ENCODE results near the gene SAPCD2.

SAPCD2 gene

GRCh38 chr9:137107312-137107921 lies 37.1 kb upstream of the SAPCD2 start:
- POLR2A ChIA-PET, result interaction anchor here (1.1 to 1.6 kb wide), 2 partner anchors 21 to 115 kb away, joined by 3 to 4 read pairs; partner anchors contain the start of genes MAN1B1 and RNF208
- TF ChIP-seq HDGF (IDR thresholded peaks at IDR 0.05; ENCODE audit: borderline replicate concordance) (no peak), ZNF384 (IDR thresholded peaks at IDR 0.05) (no peak), FOXA1 (IDR thresholded peaks at IDR 0.05) (no peak), PKNOX1 (IDR thresholded peaks at IDR 0.05) (no peak), TARDBP (IDR thresholded peaks at IDR 0.05) (no peak), CTBP1 (IDR thresholded peaks at IDR 0.05; ENCODE audit: borderline replicate concordance) (no peak), L3MBTL2 (conservative IDR thresholded peaks at IDR 0.05) (no peak), NFRKB (IDR thresholded peaks at IDR 0.05) (no peak), ELF4 (IDR thresholded peaks at IDR 0.05) (no peak), LEF1 (IDR thresholded peaks at IDR 0.05; ENCODE audit: borderline replicate concordance) (no peak), ARNT (IDR thresholded peaks at IDR 0.05) (no peak), BHLHE40 (IDR thresholded peaks at IDR 0.05; ENCODE audit: borderline replicate concordance) (no peak), SP1 (IDR thresholded peaks at IDR 0.05) (no peak), FOXK2 (IDR thresholded peaks at IDR 0.05) (no peak), FOXM1 (IDR thresholded peaks at IDR 0.05; ENCODE audit: borderline replicate concordance) (no peak)
- no peak for DNase-seq (ENCODE audit: extremely low spot score)
- CTCF ChIA-PET, result no interaction called here

GRCh38 chr9:137106662-137107250 lies 36.4 kb upstream of the SAPCD2 start:
- ChIA-PET CTCF (no interaction called here), POLR2A (interaction anchor here (1.1 to 1.6 kb wide), 2 partner anchors 20 to 116 kb away, joined by 3 to 4 read pairs; partner anchors contain the start of genes MAN1B1 and RNF208)
- DNase-seq (ENCODE audit: extremely low spot score), result no peak
- TF ChIP-seq TARDBP (IDR thresholded peaks at IDR 0.05), result no peak
- TF ChIP-seq ZNF384 (IDR thresholded peaks at IDR 0.05), result no peak
- no peak for TF ChIP-seq PKNOX1 (IDR thresholded peaks at IDR 0.05)
- no peak for TF ChIP-seq NFRKB (IDR thresholded peaks at IDR 0.05)
- TF ChIP-seq FOXM1 (IDR thresholded peaks at IDR 0.05; ENCODE audit: borderline replicate concordance), result no peak
- TF ChIP-seq SUZ12 (IDR thresholded peaks at IDR 0.05), result no peak
- no peak for TF ChIP-seq L3MBTL2 (conservative IDR thresholded peaks at IDR 0.05)
- no peak for TF ChIP-seq BHLHE40 (IDR thresholded peaks at IDR 0.05; ENCODE audit: borderline replicate concordance)
- TF ChIP-seq SP1 (IDR thresholded peaks at IDR 0.05), result no peak
- no peak for TF ChIP-seq FOXA1 (IDR thresholded peaks at IDR 0.05)
- no peak for TF ChIP-seq LEF1 (IDR thresholded peaks at IDR 0.05; ENCODE audit: borderline replicate concordance)
- no peak for TF ChIP-seq ARNT (IDR thresholded peaks at IDR 0.05)
- TF ChIP-seq FOXK2 (IDR thresholded peaks at IDR 0.05), result no peak

- POLR2A ChIA-PET, result interaction anchor here (1.4 kb wide), 1 partner anchor 19 kb away, joined by 4 read pairs; the partner anchor contains the start of gene MAN1B1
These were observed 35.7 kb upstream of the SAPCD2 start for GRCh38 chr9:137105814-137106661.

GRCh38 chr9:137103206-137103999 lies 33.0 kb upstream of the SAPCD2 start:
- ChIA-PET CTCF (interaction anchor here (0.6 kb wide), 1 partner anchor 72 kb away, joined by 4 read pairs; no protein-coding TSS in a partner anchor), POLR2A (no interaction called here)
- TF ChIP-seq ELF4 (IDR thresholded peaks at IDR 0.05) (no peak), CTBP1 (IDR thresholded peaks at IDR 0.05; ENCODE audit: borderline replicate concordance) (no peak), ZNF384 (IDR thresholded peaks at IDR 0.05) (no peak), HDGF (IDR thresholded peaks at IDR 0.05; ENCODE audit: borderline replicate concordance) (no peak), BHLHE40 (IDR thresholded peaks at IDR 0.05; ENCODE audit: borderline replicate concordance) (no peak), SUZ12 (IDR thresholded peaks at IDR 0.05) (no peak), FOXM1 (IDR thresholded peaks at IDR 0.05; ENCODE audit: borderline replicate concordance) (no peak), LEF1 (IDR thresholded peaks at IDR 0.05; ENCODE audit: borderline replicate concordance) (no peak), ARNT (IDR thresholded peaks at IDR 0.05) (no peak), TARDBP (IDR thresholded peaks at IDR 0.05) (no peak), PKNOX1 (IDR thresholded peaks at IDR 0.05) (no peak), NFRKB (IDR thresholded peaks at IDR 0.05) (no peak), L3MBTL2 (conservative IDR thresholded peaks at IDR 0.05) (no peak), FOXK2 (IDR thresholded peaks at IDR 0.05) (no peak), FOXA1 (IDR thresholded peaks at IDR 0.05) (no peak), SP1 (IDR thresholded peaks at IDR 0.05) (no peak)
- DNase-seq (ENCODE audit: extremely low spot score), result no peak

More at GRCh38 chr9:137105814-137106661, 35.7 kb upstream of the SAPCD2 start:
- TF ChIP-seq TARDBP (IDR thresholded peaks at IDR 0.05), result no peak
- no peak for TF ChIP-seq CTBP1 (IDR thresholded peaks at IDR 0.05; ENCODE audit: borderline replicate concordance)
- TF ChIP-seq FOXM1 (IDR thresholded peaks at IDR 0.05; ENCODE audit: borderline replicate concordance), result no peak
- no peak for TF ChIP-seq HDGF (IDR thresholded peaks at IDR 0.05; ENCODE audit: borderline replicate concordance)
- no peak for TF ChIP-seq LEF1 (IDR thresholded peaks at IDR 0.05; ENCODE audit: borderline replicate concordance)
- TF ChIP-seq L3MBTL2 (conservative IDR thresholded peaks at IDR 0.05), result no peak
- TF ChIP-seq BHLHE40 (IDR thresholded peaks at IDR 0.05; ENCODE audit: borderline replicate concordance), result no peak
- TF ChIP-seq SUZ12 (IDR thresholded peaks at IDR 0.05), result no peak
- TF ChIP-seq PKNOX1 (IDR thresholded peaks at IDR 0.05), result no peak
- TF ChIP-seq ZNF384 (IDR thresholded peaks at IDR 0.05), result no peak
- no peak for TF ChIP-seq NFRKB (IDR thresholded peaks at IDR 0.05)
- TF ChIP-seq SP1 (IDR thresholded peaks at IDR 0.05), result no peak
- TF ChIP-seq FOXK2 (IDR thresholded peaks at IDR 0.05), result no peak
- TF ChIP-seq FOXA1 (IDR thresholded peaks at IDR 0.05), result no peak
- no peak for TF ChIP-seq ELF4 (IDR thresholded peaks at IDR 0.05)
- no peak for TF ChIP-seq ARNT (IDR thresholded peaks at IDR 0.05)
- CTCF ChIA-PET, result no interaction called here
- no peak for DNase-seq (ENCODE audit: extremely low spot score)
